Dermis microvascular lymphatic vessel endothelial cell (primary cell): ENCODE results near the gene PLD1. TPM values are rescaled to one million over a fixed set of nuclear protein-coding genes. Genes with fewer than 3 reads are reported as not detected.
"Not testable (repeated sequence)": the region's sequence is repeated elsewhere in the genome, so short reads cannot be mapped to it uniquely, and the experiment has no call there.

Experiments used
- DNase-seq, 2 donors: peaks; one replicate each; pipeline versions ENCODE4 v3.0.0 to v3.0.0-alpha.2; 2010; ENCODE audit warnings: low read depth in 2 of 2
- total RNA-seq: library from RNA; depleted of rRNA; stranded (reverse); fragments of >200 nt; gene quantifications from 2 replicates; pipeline ENCODE4 v1.2.1, GENCODE V29; 2014

The PLD1 gene
- total RNA-seq, 1 donor from 2014 or later, result 89.2 TPM

DNA sequence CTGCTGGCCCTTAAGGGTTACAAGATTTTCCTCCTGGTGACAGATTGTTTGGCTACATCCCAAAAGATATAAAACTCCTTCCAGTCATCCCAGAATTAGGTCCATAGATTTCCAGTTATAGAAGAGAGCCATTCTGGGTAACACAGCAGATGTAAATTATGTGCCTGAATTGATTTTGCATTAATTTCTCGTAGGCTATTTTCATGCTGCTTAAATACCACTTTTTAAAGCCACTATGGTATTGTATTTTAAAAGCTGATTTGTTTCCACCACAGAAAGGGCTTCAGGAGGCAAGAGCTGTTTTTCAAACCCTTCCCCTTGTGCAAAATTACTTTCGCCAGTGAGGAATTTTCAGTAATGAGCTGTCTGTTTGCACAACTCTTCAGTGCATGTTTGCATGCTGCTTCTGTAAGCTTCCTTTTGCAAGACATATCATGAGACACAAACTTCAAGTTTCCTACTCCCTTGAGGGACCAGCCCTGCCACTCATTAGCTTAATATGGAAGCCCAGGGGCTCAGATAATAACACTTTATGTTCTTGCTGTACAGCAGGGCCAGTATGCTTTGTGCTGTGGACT, 244.7 kb downstream of the PLD1 start:
- peak in 1 of 2 donors; percentile 15 for DNase-seq

DNA sequence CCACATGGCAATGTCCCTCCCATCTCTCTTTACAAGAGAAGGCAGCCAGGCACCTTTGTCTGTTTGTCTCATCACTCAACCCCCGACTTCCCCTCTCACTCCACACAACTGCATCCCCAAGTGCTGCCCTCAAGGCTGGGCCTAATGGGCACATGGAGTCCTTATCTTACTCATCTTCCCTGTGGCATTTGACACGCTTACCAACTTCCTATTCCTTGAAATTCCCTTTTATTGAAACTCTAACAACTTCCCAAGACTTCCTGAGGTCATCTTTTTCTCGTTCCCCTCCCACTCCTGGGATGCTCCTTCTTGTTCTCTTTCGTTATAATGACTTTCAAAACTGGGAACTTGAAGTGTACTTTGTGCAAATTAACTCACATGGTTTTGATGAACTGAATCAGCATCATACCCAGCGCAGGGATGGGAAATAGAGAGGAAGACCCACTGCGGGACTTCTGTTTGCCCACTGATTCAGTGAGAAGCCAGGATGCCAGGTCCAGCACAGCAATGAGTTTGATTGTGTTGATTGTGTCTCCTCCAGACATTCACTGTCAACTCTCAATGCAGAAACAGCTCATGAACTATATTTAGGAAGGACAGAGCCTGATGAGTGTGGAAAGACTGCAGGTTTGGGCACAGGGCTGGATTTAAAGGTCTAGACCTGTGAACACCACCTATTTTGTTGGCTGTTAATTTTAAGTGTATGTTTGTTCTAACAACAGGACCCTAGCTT, 245.4 kb downstream of the PLD1 start:
- no peak for DNase-seq

DNA sequence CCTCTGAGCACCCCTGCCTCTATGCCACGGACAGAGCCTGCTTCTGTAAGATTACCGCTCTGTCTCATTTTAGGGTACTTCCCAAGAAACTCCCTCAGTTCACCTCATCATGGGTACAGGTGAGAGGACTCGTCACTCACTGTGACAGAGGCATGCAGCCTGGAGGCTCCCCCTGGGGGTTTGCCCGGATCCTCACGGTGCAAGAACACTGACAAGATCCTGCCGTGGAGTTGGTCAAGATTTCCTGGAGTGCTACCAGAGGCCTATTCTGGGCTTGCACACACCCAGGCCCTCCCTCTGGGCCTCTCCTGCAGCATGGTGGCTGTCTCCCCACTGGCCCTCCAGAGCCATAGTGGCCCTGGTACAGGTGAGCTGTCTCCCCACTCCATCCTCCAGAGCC, 247.0 kb downstream of the PLD1 start:
- DNase-seq, result no peak

DNA sequence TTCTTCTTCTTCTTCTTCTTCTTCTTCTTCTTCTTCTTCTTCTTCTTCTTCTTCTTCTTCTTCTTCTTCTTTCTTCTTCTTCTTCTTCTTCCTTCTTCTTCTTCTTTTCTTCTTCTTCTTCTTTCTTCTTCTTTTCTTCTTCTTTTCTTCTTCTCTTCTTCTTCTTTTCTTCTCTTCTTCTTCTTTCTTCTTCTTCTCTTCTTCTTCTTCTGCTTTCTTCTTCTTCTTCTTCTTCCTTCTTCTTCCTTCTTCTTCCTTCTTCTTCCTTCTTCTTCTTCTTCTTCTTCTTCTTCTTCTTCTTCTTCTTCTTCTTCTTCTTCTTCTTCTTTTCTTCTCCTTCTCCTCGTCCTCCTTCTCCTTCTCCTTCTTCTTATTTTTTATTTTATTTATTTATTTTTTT, 247.8 kb downstream of the PLD1 start:
- DNase-seq, result not testable (repeated sequence)

DNA sequence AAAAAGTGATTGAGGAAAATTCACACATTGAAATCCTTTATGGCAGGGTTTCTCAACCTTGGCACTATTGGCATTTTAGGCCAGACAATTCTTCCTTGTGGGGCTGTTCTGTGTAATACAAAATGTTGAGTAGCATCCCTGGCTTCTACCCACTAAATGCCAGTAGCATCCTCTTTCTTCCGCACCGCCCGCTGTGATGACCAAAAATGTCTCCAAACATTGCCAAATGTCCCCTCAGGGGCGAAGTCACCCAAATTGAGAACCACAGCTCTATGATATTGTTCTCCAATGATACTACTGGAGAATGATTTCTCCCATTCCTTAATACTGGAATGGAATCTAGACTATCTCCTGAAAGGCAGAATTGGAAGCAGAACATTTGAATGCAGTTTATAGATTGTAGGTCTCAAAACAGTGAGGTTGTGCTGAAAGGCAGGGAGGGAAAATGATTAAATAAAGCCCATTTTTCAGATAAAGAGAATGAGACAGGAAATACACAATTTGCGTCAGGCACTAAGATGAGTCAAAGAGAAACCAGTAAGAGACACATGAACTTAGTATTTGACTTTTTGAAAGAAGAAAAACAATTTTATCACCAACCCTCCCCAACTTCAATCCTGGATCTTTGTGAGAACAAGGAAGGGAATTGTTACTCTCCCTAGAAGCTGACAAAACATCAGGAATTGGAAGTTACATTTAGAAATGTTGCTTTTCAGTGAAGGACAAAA, 248.5 kb downstream of the PLD1 start:
- DNase-seq, result no peak

DNA sequence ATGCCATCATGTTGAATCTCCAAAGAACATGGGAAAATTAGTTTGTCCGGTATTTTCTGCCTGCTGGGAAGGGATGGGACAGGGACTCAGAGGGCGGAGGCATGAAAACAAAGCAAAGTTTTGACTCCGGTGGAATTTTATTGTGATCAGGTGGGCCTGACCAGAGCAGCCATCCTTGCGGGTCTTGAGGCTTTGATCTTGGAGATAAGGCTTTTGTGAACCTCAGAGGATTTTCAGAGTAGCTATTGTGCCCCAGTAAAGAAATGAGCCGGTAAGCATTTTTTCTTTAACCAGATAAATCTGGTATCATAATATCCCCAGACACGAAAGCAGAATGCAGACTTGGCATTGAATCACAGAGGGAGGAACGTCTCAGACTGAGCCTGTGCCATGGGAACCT, 250.7 kb downstream of the PLD1 start:
- no peak for DNase-seq

DNA sequence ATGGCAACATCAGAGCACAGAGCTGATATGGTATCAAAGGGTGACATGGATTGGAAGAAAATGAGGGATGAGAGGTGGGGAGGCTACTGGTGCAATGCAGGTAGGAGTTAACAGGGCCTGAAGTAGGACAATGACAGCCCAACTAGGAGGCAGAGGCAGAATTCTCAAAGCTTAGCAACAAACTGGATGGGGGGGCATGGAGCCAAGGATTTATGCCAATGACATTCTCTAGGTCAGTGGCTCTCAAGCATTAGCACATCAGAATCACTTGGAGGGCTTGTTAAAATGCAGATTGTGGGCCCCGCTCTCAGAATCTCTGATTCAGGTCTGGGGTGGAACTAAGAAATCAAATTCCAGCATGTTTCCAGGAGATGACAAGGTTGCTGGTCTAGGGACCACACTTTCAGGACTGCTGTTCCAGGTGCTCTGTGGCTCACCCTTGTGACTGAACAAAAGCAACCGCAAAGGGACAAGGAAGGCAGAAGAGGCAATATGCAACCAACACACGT, 252.0 kb downstream of the PLD1 start:
- no peak for DNase-seq

DNA sequence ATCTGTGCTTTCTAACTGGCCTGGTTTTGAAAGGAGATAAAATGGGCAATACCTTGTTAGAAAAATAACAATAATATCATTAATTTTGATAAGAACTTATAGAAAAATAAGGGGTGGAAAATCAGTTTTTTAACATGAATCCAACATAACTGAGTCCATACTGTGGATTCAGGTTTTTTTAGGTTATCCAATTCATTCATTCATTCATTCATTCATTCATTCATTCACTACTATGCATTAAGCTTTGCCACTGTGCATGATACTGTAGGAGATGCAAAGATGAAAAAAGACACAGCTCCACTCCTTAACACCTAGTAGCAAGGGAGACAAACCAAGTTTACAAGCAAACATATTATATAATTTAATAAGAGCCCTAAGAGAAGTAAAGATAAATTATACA, 253.1 kb downstream of the PLD1 start:
- no peak for DNase-seq

DNA sequence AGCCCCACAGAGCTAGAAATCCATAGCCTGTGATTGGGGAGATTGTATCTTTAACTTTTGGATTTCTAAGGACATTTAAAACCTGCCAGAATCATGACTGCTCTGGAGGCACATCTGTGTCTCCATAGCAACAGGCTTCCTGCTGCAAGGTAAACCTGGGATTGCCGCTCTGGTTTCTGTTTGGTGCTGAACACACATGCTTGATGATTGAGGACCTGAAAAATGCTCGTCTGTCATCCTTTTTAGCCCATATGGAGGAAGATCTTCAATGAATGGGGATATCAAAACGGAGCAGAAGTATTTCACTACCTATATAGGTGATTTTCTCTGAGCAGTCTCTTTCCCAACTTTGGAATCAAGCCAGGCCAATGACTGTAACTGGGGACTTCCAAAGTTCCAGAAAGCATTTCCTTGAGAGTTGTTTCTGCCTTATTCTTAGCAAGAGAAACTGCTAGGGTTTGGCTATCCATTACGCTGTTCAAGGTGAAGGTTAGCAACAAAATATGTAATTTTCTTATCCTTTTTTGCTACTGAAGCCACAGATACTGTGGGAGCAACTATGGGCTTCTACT, 253.6 kb downstream of the PLD1 start:
- DNase-seq, result peak in 1 of 2 donors; percentile 32

DNA sequence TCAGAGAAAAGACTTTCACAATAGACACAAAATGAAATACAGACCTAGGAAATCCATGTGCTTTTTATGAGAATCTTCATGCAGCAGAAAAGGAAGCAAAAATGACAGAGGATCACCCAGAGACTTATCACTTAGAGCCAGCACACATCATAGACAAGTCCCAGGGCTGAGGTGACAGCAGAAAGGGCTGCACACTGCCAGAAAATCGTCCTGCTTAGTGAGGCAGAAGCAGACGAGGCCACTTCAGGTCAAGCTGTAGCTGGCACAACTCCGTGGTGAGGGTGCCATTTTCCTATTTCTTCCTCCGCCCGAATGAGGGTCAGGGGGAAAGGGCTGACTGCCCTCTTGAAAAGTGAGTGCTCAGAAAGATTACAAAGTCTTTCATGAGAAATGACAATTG, 254.1 kb downstream of the PLD1 start:
- no peak for DNase-seq

DNA sequence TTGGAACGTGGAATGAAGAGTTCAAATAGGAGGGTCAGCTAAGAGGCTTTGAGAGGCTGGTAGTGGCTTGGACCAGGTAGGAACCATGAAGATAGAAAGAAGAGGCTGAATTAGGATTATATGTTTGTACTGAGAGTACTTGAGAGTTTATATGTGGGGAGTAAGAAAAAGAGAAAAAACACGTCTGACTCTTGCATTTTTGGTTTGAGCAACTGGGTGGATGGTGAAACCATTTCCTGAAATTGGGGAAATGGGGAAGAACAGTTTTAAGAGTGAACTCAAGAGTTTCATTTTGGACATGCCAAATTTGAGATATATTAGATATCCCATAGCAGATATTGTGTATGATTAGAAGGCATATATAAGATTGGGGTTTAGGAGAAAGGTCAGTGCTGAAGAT, 257.2 kb downstream of the PLD1 start:
- DNase-seq, result no peak

DNA sequence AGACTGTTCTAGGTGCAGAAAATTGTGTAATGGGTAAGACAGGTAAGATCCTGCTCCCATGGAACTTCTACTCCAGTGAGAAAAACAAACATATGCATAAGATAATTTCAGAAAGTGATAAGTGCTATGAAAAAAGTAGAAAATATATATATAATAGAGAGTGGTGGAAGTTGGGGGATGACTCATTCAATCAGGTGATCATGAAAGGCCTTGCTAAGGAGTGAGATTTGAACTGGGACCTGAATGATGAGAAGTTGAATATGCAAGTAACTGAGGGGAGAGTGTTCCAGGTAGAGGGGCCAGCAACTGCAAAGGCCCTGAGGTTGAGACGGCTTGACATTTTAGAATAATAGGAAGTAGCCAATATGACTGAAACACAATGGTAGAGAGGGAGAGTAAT, 257.8 kb downstream of the PLD1 start:
- DNase-seq, result no peak

DNA sequence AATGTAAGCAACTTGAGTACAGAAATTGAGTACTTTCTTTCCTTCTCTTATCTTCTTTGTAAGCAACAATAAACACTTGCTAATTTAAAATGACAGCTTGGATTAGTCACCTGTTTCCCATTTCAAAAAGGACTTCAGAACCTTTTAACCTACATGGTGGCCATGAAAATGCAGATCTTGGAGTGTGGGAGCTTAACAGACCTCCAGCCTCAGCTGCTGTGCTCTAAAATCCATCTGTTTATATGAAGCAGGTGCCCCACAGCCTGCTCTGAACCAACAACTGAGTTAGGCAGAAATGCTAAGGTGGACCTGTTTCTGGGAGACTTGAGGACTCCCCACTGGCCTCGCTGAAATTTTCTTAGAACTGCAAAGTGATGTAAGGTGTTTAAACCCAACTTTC, 259.0 kb downstream of the PLD1 start:
- no peak for DNase-seq

Other genes with a start within 250 kb of the PLD1 start
- gene TMEM212, start 32.9 kb upstream of the PLD1 start, total RNA-seq, result not detected in 2 replicates
- 71.8 and 101 TPM in 2 replicates for gene FNDC3B, start 229.1 kb upstream of the PLD1 start, total RNA-seq